ENCODE results near the gene POT1.
"Not testable (repeated sequence)": the region's sequence is repeated elsewhere in the genome, so short reads cannot be mapped to it uniquely, and the experiment has no call there.

DNA sequence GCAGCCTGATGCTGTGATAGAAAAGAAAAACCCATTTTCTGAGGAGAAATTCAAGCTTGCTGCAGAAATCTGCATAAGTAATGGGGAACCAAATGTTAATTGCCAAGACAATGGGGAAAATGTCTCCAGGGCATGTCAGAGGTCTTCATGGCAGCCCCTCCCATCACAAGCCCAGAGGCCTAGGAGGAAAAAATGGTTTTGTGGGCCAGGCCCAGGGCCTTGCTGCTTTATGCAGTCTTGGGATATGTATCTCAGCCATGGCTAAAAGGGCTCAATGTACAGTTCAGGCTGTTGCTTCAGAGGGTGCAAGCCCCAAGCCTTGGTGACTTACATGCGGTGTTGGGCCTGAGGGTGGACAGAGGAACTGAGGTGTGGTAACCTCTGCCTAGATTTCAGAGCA lies 28.3 kb upstream of the POT1 start:
- not testable (repeated sequence) for TF ChIP-seq ZNF114 (CRISPR knock-in tag; IDR thresholded peaks at IDR 0.05); EZH2 (IDR thresholded peaks at IDR 0.05; ENCODE audit: low read depth, unreplicated experiment); POLR2AphosphoS5 (IDR thresholded peaks at IDR 0.05; ENCODE audit: low read depth); CREB1 (CRISPR knock-in tag; IDR thresholded peaks at IDR 0.05; ENCODE audit: low read depth); EZH2phosphoT487 (IDR thresholded peaks at IDR 0.05; ENCODE audit: unreplicated experiment); ZNF331 (CRISPR knock-in tag; IDR thresholded peaks at IDR 0.05; ENCODE audit: low read depth); STAT1 (IDR thresholded peaks at IDR 0.05; ENCODE audit: unreplicated experiment); NANOG (IDR thresholded peaks at IDR 0.05; ENCODE audit: borderline replicate concordance)
- TF ChIP-seq, protein P1, sequence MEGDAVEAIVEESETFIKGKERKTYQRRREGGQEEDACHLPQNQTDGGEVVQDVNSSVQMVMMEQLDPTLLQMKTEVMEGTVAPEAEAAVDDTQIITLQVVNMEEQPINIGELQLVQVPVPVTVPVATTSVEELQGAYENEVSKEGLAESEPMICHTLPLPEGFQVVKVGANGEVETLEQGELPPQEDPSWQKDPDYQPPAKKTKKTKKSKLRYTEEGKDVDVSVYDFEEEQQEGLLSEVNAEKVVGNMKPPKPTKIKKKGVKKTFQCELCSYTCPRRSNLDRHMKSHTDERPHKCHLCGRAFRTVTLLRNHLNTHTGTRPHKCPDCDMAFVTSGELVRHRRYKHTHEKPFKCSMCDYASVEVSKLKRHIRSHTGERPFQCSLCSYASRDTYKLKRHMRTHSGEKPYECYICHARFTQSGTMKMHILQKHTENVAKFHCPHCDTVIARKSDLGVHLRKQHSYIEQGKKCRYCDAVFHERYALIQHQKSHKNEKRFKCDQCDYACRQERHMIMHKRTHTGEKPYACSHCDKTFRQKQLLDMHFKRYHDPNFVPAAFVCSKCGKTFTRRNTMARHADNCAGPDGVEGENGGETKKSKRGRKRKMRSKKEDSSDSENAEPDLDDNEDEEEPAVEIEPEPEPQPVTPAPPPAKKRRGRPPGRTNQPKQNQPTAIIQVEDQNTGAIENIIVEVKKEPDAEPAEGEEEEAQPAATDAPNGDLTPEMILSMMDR (conservative IDR thresholded peaks at IDR 0.05; ENCODE audit: low read depth in 2 of 2): not testable (repeated sequence)
- TF ChIP-seq, protein P2, sequence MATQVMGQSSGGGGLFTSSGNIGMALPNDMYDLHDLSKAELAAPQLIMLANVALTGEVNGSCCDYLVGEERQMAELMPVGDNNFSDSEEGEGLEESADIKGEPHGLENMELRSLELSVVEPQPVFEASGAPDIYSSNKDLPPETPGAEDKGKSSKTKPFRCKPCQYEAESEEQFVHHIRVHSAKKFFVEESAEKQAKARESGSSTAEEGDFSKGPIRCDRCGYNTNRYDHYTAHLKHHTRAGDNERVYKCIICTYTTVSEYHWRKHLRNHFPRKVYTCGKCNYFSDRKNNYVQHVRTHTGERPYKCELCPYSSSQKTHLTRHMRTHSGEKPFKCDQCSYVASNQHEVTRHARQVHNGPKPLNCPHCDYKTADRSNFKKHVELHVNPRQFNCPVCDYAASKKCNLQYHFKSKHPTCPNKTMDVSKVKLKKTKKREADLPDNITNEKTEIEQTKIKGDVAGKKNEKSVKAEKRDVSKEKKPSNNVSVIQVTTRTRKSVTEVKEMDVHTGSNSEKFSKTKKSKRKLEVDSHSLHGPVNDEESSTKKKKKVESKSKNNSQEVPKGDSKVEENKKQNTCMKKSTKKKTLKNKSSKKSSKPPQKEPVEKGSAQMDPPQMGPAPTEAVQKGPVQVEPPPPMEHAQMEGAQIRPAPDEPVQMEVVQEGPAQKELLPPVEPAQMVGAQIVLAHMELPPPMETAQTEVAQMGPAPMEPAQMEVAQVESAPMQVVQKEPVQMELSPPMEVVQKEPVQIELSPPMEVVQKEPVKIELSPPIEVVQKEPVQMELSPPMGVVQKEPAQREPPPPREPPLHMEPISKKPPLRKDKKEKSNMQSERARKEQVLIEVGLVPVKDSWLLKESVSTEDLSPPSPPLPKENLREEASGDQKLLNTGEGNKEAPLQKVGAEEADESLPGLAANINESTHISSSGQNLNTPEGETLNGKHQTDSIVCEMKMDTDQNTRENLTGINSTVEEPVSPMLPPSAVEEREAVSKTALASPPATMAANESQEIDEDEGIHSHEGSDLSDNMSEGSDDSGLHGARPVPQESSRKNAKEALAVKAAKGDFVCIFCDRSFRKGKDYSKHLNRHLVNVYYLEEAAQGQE (IDR thresholded peaks at IDR 0.05; ENCODE audit: unreplicated experiment): not testable (repeated sequence)
- TF ChIP-seq, protein P3, sequence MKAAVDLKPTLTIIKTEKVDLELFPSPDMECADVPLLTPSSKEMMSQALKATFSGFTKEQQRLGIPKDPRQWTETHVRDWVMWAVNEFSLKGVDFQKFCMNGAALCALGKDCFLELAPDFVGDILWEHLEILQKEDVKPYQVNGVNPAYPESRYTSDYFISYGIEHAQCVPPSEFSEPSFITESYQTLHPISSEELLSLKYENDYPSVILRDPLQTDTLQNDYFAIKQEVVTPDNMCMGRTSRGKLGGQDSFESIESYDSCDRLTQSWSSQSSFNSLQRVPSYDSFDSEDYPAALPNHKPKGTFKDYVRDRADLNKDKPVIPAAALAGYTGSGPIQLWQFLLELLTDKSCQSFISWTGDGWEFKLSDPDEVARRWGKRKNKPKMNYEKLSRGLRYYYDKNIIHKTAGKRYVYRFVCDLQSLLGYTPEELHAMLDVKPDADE (IDR thresholded peaks at IDR 0.05): not testable (repeated sequence)

All from GM23338 (cell line).